ENCODE results near the gene ADM5.
A peak's percentile ranks its signal among the peaks of the same experiment; 100 is the strongest.
"Not testable (repeated sequence)": the region's sequence is repeated elsewhere in the genome, so short reads cannot be mapped to it uniquely, and the experiment has no call there.

The ADM5 gene

DNA sequence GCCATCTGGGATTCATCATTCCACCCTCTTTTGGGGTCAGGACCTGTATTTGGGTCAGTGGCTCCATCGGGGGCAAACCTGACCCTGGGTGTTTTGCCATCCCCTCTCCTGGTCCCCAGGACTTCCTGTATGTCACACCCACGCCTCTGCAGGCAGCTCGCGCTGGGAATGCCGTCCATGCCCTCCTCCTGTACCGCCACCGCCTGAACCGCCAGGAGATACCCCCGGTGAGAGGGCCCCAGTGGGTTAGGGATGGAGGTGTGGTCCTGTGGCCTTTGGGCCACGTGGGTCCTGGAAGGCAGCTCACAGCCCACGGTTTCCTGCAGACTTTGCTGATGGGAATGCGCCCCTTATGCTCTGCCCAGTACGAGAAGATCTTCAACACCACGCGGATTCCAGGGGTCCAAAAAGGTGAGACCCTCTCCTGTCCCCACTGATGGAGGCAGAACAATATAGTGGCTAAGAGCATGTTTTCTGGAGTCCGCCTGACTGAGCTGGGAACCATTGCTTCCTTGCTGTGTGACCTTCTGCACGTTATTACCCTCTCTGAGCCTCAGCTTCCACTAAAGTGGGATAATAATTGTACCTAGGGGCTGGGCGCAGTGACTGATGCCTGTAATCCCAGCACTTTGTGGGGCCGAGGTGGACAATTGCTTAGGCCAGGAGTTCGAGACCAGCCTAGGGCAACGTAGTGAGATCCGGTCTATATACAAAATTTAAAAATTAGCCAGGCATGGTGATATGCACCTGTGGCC is 15.7 kb downstream of the ADM5 start:
- DNase-seq, result no peak

DNA sequence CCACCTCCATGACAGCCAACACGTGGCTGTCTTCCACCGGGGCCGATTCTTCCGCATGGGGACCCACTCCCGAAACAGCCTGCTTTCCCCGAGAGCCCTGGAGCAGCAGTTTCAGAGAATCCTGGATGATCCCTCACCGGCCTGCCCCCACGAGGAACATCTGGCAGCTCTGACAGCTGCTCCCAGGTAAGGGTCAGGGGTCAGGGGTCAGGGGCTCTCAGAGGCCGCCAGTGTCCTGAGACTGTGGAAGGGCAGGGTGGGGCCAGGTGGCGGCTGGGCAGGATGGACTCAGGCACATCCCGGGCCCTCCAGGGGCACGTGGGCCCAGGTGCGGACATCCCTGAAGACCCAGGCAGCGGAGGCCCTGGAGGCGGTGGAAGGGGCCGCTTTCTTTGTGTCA is 16.5 kb downstream of the ADM5 start:
- no peak for DNase-seq

GRCh38 chr19:49710372-49710951 is 21.1 kb downstream of the ADM5 start:
- no peak for DNase-seq

- no peak for DNase-seq
Observed at GRCh38 chr19:49712397-49712859, 23.0 kb downstream of the ADM5 start.

DNA sequence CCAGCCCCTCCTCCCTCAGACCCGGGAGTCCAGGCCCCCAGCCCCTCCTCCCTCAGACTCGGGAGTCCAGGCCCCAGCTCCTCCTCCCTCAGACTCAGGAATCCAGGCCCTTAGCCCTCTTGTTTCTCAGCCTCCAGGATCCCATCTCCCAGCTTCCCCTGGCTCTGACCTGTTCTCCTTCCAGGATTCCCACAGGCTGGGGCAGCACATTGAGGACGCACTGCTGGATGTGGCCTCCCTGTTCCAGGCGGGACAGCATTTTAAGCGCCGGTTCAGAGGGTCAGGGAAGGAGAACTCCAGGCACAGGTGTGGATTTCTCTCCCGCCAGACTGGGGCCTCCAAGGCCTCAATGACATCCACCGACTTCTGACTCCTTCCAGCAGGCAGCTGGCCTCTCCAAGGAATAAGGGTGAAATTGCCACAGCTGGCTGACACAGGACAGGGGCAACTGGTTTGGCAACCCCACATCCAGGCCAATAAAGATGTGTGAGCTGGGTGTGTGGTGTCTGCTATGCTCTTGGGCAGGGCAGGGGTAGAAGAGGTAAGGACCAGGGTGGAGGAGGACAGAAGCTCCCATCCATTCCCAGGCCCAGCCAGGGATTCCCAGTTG is 23.9 kb downstream of the ADM5 start:
- DNase-seq, result no peak

GRCh38 chr19:49716154-49716553 is 26.8 kb downstream of the ADM5 start:
- DNase-seq, result no peak

GRCh38 chr19:49718511-49718910 is 29.1 kb downstream of the ADM5 start:
- no peak for DNase-seq

- no peak for DNase-seq
Observed at GRCh38 chr19:49718991-49719390, 29.6 kb downstream of the ADM5 start.

GRCh38 chr19:49719420-49719819 is 30.0 kb downstream of the ADM5 start:
- not testable (repeated sequence) for DNase-seq

DNA sequence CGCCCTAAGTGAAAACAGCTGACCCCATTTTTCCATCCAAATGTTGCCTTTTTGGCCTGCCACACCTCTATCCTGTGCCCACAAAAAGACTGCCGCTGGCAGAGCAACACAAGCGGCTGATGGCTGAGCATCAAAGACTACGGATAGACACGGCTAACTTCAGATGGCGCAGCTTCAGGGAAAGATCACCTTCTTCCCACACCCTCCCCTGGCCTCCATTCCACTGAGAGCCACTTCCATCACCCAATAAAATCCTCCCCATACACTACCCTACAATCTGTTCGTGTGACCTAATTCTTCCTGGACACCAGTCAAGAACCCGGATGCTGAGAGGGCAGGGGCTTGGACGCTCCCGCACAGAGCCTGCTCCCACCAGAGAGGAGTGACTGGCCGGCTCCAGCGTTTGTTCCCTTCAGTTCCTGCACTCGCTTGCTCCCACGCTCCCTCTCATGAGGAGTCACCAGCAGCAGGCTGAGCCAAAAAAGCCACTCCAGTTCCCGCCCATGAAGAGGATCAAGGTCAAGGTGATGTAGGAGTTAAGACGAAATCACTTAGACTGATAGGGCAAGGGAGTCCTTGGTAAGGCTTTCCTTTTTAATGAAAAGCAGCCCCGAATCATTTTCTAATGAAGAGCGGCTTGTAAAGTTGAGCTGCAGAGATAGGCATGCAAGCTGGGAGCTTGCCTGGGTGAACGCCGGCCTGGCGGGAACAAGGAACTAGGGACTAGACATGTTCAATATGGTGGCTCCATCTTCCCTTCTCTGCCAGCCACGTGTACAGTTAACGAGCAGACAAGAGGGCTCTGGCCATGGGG is 38.0 kb downstream of the ADM5 start:
- peak in 1 of 2 experiments; percentile 29 for DNase-seq

GRCh38 chr19:49730166-49730565 is 40.8 kb downstream of the ADM5 start:
- DNase-seq, result no peak

GRCh38 chr19:49738268-49738667 is 48.9 kb downstream of the ADM5 start:
- DNase-seq, result no peak

GRCh38 chr19:49739098-49739497 is 49.7 kb downstream of the ADM5 start:
- DNase-seq, result no peak

- DNase-seq, result no peak
Observed at GRCh38 chr19:49739933-49740332, 50.5 kb downstream of the ADM5 start.

All from NCI-H524 (cell line).